Heart left ventricle (tissue), 16 donors: ENCODE measurements around the gene DNAJC11. TPM values are rescaled to one million over a fixed set of nuclear protein-coding genes. Genes with fewer than 3 reads are reported as not detected.
"Not testable (repeated sequence)": the region's sequence is repeated elsewhere in the genome, so short reads cannot be mapped to it uniquely, and the experiment has no call there.

ENCODE experiments used
- ATAC-seq, 4 donors: fragments of 200-7000 bp; cut with Tn5 transposase; one replicate each; pipeline ENCODE4 v1.9.1; 2020 to 2022; ENCODE audit warnings: moderate library complexity in 4 of 4, mild to moderate bottlenecking in 3 of 4, moderate number of reproducible peaks in 1 of 4
- DNase-seq, 5 donors: peaks; one replicate each; pipeline ENCODE4 v3.0.0-alpha.2; 2020
- H3K27ac ChIP-seq, 12 donors: fragments of 200-600 bp; sonication (generic) in 4 of 12; one replicate each; pipeline versions ENCODE4 v1.5.0 to v1.8.0; 2016 to 2022; ENCODE audit warnings: mild to moderate bottlenecking in 2 of 12
- H3K27me3 ChIP-seq, 9 donors: fragments of 200-600 bp; sonication (generic) in 2 of 9; one replicate each; pipeline versions ENCODE4 v1.5.1 to v1.8.0; 2016 to 2022; ENCODE audit warnings: mild to moderate bottlenecking in 3 of 9
- H3K36me3 ChIP-seq, 9 donors: fragments of 200-600 bp; sonication (generic) in 2 of 9; one replicate each; pipeline versions ENCODE4 v1.5.0 to v1.8.0; 2018 to 2022; ENCODE audit warnings: mild to moderate bottlenecking in 2 of 9
- H3K4me1 ChIP-seq, 12 donors: fragments of 200-600 bp; sonication (generic) in 4 of 12; one replicate each; pipeline versions ENCODE4 v1.5.0 to v1.8.0; 2016 to 2022; ENCODE audit warnings: mild to moderate bottlenecking in 3 of 12
- H3K4me3 ChIP-seq, 12 donors: fragments of 200-600 bp; sonication (generic) in 4 of 12; one replicate each; pipeline versions ENCODE4 v1.5.0 to v1.8.0; 2017 to 2022; ENCODE audit warnings: mild to moderate bottlenecking in 9 of 12, moderate library complexity in 4 of 12
- H3K9me3 ChIP-seq, 12 donors: fragments of 200-600 bp; sonication (generic) in 4 of 12; one replicate each; pipeline versions ENCODE4 v1.5.0 to v1.8.0; 2016 to 2022; ENCODE audit warnings: mild to moderate bottlenecking in 1 of 12
- CTCF ChIP-seq, 12 donors: fragments of 200-600 bp; sonication (generic) in 4 of 12; IDR thresholded peaks; one replicate each; pipeline versions ENCODE4 v1.5.0 to v1.8.0; 2018 to 2022; ENCODE audit warnings: antibody characterized with exemption in 12 of 12, mild to moderate bottlenecking in 5 of 12
- POLR2A ChIP-seq, 2 donors: fragments of 450-650 bp; IDR thresholded peaks; one replicate each; pipeline ENCODE4 v1.6.1; 2017; ENCODE audit warnings: antibody characterized with exemption in 2 of 2, mild to moderate bottlenecking in 2 of 2, moderate library complexity in 2 of 2
- WGBS, 4 donors: extraction: QIAGEN DNeasy Blood & Tissue Kit in 2 of 4; methylation state at CpG; one replicate each; pipeline versions ENCODE4 v1.1.5 to v1.1.7; 2013 to 2018; 5-methylcytosine and 5-hydroxymethylcytosine counted together
- intact Hi-C, 10 donors: fragments of 100-400 bp; cut with DNase I; formaldehyde crosslinking; loops; one replicate each; pipeline versions ENCODE4 v1.11.1 to v1.14.2; 2022
- polyA plus RNA-seq, 2 donors: library from polyadenylated mRNA; stranded (reverse); fragments of 200-250 nt; gene quantifications; one replicate each; pipeline ENCODE4 v1.2.3, GENCODE V29; 2013
- total RNA-seq, 9 donors: library from RNA; depleted of rRNA in 2 of 9; stranded (reverse); fragments of >200 nt in 2 of 9; fragmentation: NEBNext Ultra II Directional in 3 of 9; extraction: Animal tissue kit (Norgen Biotek cat#: 25700) in 3 of 9; gene quantifications; one replicate each; pipeline versions ENCODE4 v1.1.0 to v1.2.4, GENCODE V29; 2016 to 2023
- donor health status: ischemic (EF 13 %, LVEDD 7.1; RV severe dilation, severe dysfunction).
- donor health status: healthy with polysubstance abuse.
- donor health status: DM: no; HTN: yes; CAD: no.
- donor health status: DM: no; HTN: no; CAD: no.
- donor health status: ischemic (EF 25% LVEDD 6.9; RV normal size, moderate dysfunction).
- donor health status: ischemic (EF 25% LVEDD 5.7; RV mildly dilated, moderate dysfunction).
- donor health status: healthy.
- donor health status: DM: yes; HTN: yes; CAD: no.
- donor health status: ischemic (EF 35%, LVEDD 5.7; RV mildly dilated, moderate dysfunction).
- donor health status: nonischemic (EF 11% LVEDD 7.7; RV severe dilation, severe dysfunction).
- donor health status: DM: yes; HTN: yes; CAD: no.
- donor health status: PGD.
- donor health status: ischemic (EF 29% LVEDD 5.4; RV normal size, mild dysfunction).
- donor health status: nonischemic (EF 23%, LVEDD 6.1; RV moderate dilation, normal function).

DNAJC11 gene
- total and polyA plus RNA-seq, 11 donors = 42.4 to 67.4 (median 51.7) TPM

DNA sequence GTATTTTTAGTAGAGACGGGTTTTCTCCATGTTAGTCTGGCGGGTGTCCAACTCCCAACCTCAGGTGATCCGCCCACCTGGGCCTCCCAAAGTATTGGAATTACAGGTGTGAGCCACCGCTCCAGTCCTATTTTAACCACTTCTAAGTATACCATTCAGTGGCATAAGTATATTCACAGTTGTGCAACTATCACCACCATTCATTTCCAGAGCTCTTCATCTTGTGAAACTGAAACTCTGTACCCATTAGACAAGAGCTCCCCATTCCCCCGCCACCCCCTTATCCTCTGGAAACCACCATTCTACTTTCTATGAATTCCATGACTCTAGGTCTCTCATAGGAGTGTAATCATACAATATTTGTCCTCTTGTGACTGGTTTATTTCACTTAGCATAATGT lies 43.5 kb upstream of the DNAJC11 start:
- ATAC-seq = no peak

GRCh38 chr1:6743189-6744101 lies 41.8 kb upstream of the DNAJC11 start:
- DNase-seq (peak; percentile 57 to 72 (median 63)), ATAC-seq (peak; percentile 92 to 96 (median 95))
- peak overlapping the region in 5 of 12 donors; percentile 3 to 28 (median 22) for H3K4me3 ChIP-seq

More for the DNA sequence above, 43.5 kb upstream of the DNAJC11 start:
- intact Hi-C loops = no loop called here
- H3K27me3 ChIP-seq = no peaks in the 10 kb centered on the region
- no peak for TF ChIP-seq CTCF (IDR thresholded peaks at IDR 0.05)
- no peak for TF ChIP-seq POLR2A (IDR thresholded peaks at IDR 0.05)
- peaks cover 0 to 7% (median 0%) of the 10 kb centered on the region in 12 donors for H3K9me3 ChIP-seq
- no peak overlapping the region for H3K27ac ChIP-seq
- H3K36me3 ChIP-seq = no peaks in the 10 kb centered on the region
- H3K4me3 ChIP-seq = no peak overlapping the region
- H3K4me1 ChIP-seq = peaks cover 0 to 22% (median 15%) of the 10 kb centered on the region in 12 donors
- WGBS, 4 donors = 91 to 97% (median 94%) methylated on average over 5 of the region's 5 CpGs
- DNase-seq = no peak

GRCh38 chr1:6742676-6743188 lies 41.1 kb upstream of the DNAJC11 start:
- WGBS, 4 donors = 77 to 86% (median 82%) methylated on average over 7 of the region's 7 CpGs
- ATAC-seq, H3K36me3 ChIP-seq, H3K9me3 ChIP-seq, H3K27me3 ChIP-seq, DNase-seq: not testable (repeated sequence)
- Histone ChIP-seq H3K4me1 (peaks cover 0 to 22% (median 15%) of the 10 kb centered on the region in 12 donors), H3K4me3 (peak overlapping the region in 1 of 12 donors; percentile 28), H3K27ac (peak overlapping the region in 10 of 12 donors; percentile 78 to 89 (median 84))
- intact Hi-C loops = loop anchor here in 2 of 10 donors (2.0 to 5.0 kb wide), 2 partner anchors 40 to 42 kb away; partner anchors contain the start of gene CAMTA1 (in 1 of the 2)

More at GRCh38 chr1:6743189-6744101, 41.8 kb upstream of the DNAJC11 start:
- 41 to 43% (median 41%) methylated on average over 18 to 20 of the region's 20 CpGs for WGBS, 4 donors
- intact Hi-C loops = loop anchor here in 2 of 10 donors (2.0 to 5.0 kb wide), 2 partner anchors 39 to 41 kb away; partner anchors contain the start of gene CAMTA1 (in 1 of the 2)
- Histone ChIP-seq H3K4me1 (peaks cover 0 to 22% (median 15%) of the 10 kb centered on the region in 12 donors), H3K36me3 (no peaks in the 10 kb centered on the region), H3K27me3 (no peaks in the 10 kb centered on the region), H3K9me3 (peaks cover 0 to 7% (median 0%) of the 10 kb centered on the region in 12 donors), H3K27ac (peak overlapping the region; percentile 78 to 89 (median 85))
- TF ChIP-seq CTCF (IDR thresholded peaks at IDR 0.05) = no peak

DNA sequence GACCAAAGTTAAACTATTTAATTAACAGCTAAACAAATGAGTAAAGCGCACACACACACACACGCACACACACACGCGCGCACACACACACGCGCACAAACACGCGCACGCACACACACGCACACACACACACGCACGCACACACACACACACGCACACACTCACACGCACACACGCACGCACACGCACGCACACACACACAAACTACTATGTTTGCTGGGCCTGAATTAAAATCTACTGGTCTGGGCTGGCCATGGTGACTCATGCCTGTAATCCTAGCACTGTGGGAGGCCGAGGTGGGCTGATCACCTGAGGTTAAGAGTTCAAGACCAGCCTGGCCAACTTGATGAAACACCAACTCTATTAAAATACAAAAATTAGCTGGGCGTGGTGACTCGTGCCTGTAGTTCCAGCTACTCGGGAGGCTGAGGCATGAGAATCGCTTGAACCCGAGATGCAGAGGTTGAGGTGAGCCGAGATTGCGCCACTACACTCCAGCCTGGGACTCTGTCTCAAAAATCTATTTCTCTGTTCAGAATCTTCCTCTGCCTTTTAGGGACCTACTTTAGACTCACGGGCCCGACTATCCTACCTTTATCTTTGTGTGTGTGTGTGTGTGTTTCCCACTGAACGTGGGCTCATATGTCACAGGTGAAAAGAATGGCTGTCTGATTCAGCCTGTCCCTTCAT lies 37.5 kb upstream of the DNAJC11 start:
- Histone ChIP-seq H3K4me1 (peaks cover 0 to 16% (median 13%) of the 10 kb centered on the region in 12 donors), H3K9me3 (peaks cover 0 to 7% (median 0%) of the 10 kb centered on the region in 12 donors), H3K27me3 (no peaks in the 10 kb centered on the region), H3K4me3 (no peak overlapping the region), H3K36me3 (no peaks in the 10 kb centered on the region), H3K27ac (no peak overlapping the region)
- TF ChIP-seq CTCF (IDR thresholded peaks at IDR 0.05) (no peak), POLR2A (IDR thresholded peaks at IDR 0.05) (no peak)
- no peak for ATAC-seq
- WGBS, 4 donors = 78 to 83% (median 81%) methylated on average over 30 of the region's 30 CpGs
- intact Hi-C loops = no loop called here
- DNase-seq = no peak
